PC-9 (cell line): ENCODE data around the gene PCK2. TPM values are rescaled to one million over a fixed set of nuclear protein-coding genes. Genes with fewer than 3 reads are reported as not detected.

Experiments
- BruUV-seq: library from RNA; stranded (reverse); fragments of 400-500 nt; replicated peaks from 2 replicates; lab custom pipeline; 2021; lab: Mats Ljungman, UMichigan
- CTCF ChIA-PET: fragments of 300-600 bp; sonication (Branson Sonifier 250); formaldehyde crosslinking; loops from one replicate; lab custom pipeline; 2022; ENCODE audit warnings: antibody characterized with exemption; lab: Charles Lee
- POLR2A ChIA-PET: fragments of 300-600 bp; sonication (Branson Sonifier 250); formaldehyde crosslinking; loops from one replicate; lab custom pipeline; 2022; ENCODE audit warnings: antibody characterized with exemption; ENCODE audit not compliant: unreplicated experiment; lab: Charles Lee
- DNase-seq, 2 experiments: peaks; one replicate each; pipeline versions ENCODE4 v3.0.0 to v3.0.0-alpha.2; 2015 to 2022; ENCODE audit warnings: mixed read lengths in 1 of 2
- H2AFZ ChIP-seq: fragments of 200-600 bp; sonication (generic); 2 replicates; pipeline ENCODE4 v1.8.1; 2017; ENCODE audit warnings: antibody characterized with exemption
- H3F3A ChIP-seq: fragments of 200-600 bp; sonication (generic); 2 replicates; pipeline ENCODE4 v1.8.1; 2017; ENCODE audit warnings: antibody characterized with exemption, mild to moderate bottlenecking, low read depth; ENCODE audit not compliant: insufficient read depth
- H3K27ac ChIP-seq: fragments of 200-600 bp; sonication (generic); 2 replicates; pipeline ENCODE4 v1.6.1; 2016; ENCODE audit warnings: mixed run types
- H3K27me3 ChIP-seq: fragments of 200-600 bp; sonication (generic); 2 replicates; pipeline ENCODE4 v1.6.1; 2016; ENCODE audit warnings: low read depth, mixed run types; ENCODE audit not compliant: insufficient read depth
- H3K36me3 ChIP-seq: fragments of 200-600 bp; sonication (generic); 2 replicates; pipeline ENCODE4 v1.6.1; 2016; ENCODE audit warnings: low read depth, mixed run types
- H3K4me1 ChIP-seq: fragments of 200-600 bp; sonication (generic); replicated peaks from 2 replicates; pipeline ENCODE4 v1.6.1; 2016; ENCODE audit warnings: mixed run types; ENCODE audit not compliant: insufficient read depth
- H3K4me2 ChIP-seq: fragments of 200-600 bp; sonication (generic); 2 replicates; pipeline ENCODE4 v1.6.1; 2017; ENCODE audit warnings: mixed run types
- H3K4me3 ChIP-seq: fragments of 200-600 bp; sonication (generic); 2 replicates; pipeline ENCODE4 v1.6.1; 2016; ENCODE audit warnings: mixed run types
- H3K79me2 ChIP-seq: fragments of 200-600 bp; sonication (generic); 2 replicates; pipeline ENCODE4 v1.6.1; 2017; ENCODE audit warnings: low read depth, mixed run types
- H3K9me2 ChIP-seq: fragments of 200-600 bp; sonication (generic); 2 replicates; pipeline ENCODE4 v1.8.1; 2017; ENCODE audit warnings: mild to moderate bottlenecking; ENCODE audit not compliant: insufficient read depth
- H3K9me3 ChIP-seq: fragments of 200-600 bp; sonication (generic); 2 replicates; pipeline ENCODE4 v1.8.1; 2016; ENCODE audit warnings: low read depth; ENCODE audit not compliant: insufficient read depth
- H4K20me1 ChIP-seq: fragments of 200-600 bp; sonication (generic); 2 replicates; pipeline ENCODE4 v1.8.1; 2017; ENCODE audit not compliant: insufficient read depth
- CTCF ChIP-seq: fragments of 200-600 bp; sonication (generic); conservative IDR thresholded peaks from 2 replicates; pipeline ENCODE4 v1.6.1; 2017; ENCODE audit warnings: mixed run types, antibody characterized with exemption, mild to moderate bottlenecking, moderate library complexity
- EZH2 ChIP-seq: fragments of 200-600 bp; sonication (generic); IDR thresholded peaks from 2 replicates; pipeline ENCODE4 v1.8.0; 2017; ENCODE audit warnings: antibody characterized with exemption, low read depth
- intact Hi-C: fragments of 100-400 bp; cut with micrococcal nuclease; formaldehyde crosslinking; loops from one replicate; pipeline ENCODE4 v1.10.0; 2022; ENCODE audit not compliant: unreplicated experiment
- total RNA-seq: library from RNA; stranded (reverse); gene quantifications from 2 replicates; pipeline ENCODE4 v1.2.3, GENCODE V29; 2021

The PCK2 gene
- total RNA-seq, 1 experiment from 2014 or later: 77.4 TPM

DNA sequence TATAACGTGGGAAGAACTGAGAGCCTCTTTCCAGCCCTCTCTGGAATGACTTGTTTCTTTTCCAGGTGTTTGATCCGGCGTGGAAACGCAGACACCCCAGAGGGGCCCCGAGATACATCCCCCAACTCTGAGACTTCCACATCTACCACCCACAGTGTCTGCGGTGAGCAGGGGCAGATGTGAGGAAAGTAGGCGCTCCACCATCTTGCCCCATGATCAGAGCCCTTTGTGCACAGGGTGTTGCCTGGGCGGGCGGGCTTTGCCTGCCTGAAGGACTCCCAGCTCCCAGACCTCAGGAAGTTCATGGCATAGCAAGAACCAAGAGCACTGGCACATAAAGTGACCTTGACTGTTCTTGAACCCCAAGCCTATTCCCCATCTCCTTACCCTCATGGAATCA lies 39.5 kb upstream of the PCK2 start:
- TF ChIP-seq CTCF (no peak), EZH2 (no peak)
- ChIA-PET CTCF (interaction anchor here (0.6 kb wide), 1 partner anchor 160 kb away, joined by 4 read pairs; no protein-coding TSS in a partner anchor), POLR2A (no interaction called here)
- DNase-seq: no peak
- Histone ChIP-seq H3K9me2 (no peaks in the 10 kb centered on the region), H3K79me2 (no peaks in the 10 kb centered on the region), H2AFZ (no peak overlapping the region), H3K4me3 (no peak overlapping the region), H3F3A (no peaks in the 10 kb centered on the region), H3K27ac (no peak overlapping the region), H3K36me3 (no peaks in the 10 kb centered on the region), H3K9me3 (no peaks in the 10 kb centered on the region), H3K4me2 (no peak overlapping the region), H3K27me3 (peaks cover 30% of the 10 kb centered on the region), H4K20me1 (no peaks in the 10 kb centered on the region), H3K4me1 (no peaks in the 10 kb centered on the region)
- intact Hi-C loops: no loop called here
- BruUV-seq: no TSS peak

- no peaks in the 10 kb centered on the region for H3K4me1 ChIP-seq
- no peak for TF ChIP-seq CTCF
- TF ChIP-seq EZH2: no peak
- H3K36me3 ChIP-seq: no peaks in the 10 kb centered on the region
- intact Hi-C loops: no loop called here
- no peak overlapping the region for H3K4me2 ChIP-seq
- no peak overlapping the region for H3K4me3 ChIP-seq
- no peaks in the 10 kb centered on the region for H3K9me3 ChIP-seq
- H3F3A ChIP-seq: no peaks in the 10 kb centered on the region
- H3K79me2 ChIP-seq: no peaks in the 10 kb centered on the region
- POLR2A ChIA-PET: interaction anchor here (0.5 kb wide), 1 partner anchor 163 kb away, joined by 3 read pairs; no protein-coding TSS in a partner anchor
- no peak overlapping the region for H3K27ac ChIP-seq
- no peak for DNase-seq
- no TSS peak for BruUV-seq
- H3K27me3 ChIP-seq: peaks cover 30% of the 10 kb centered on the region
- no peaks in the 10 kb centered on the region for H4K20me1 ChIP-seq
- H2AFZ ChIP-seq: no peak overlapping the region
- CTCF ChIA-PET: interaction anchor here (0.5 to 0.8 kb wide), 2 partner anchors 52 kb away, joined by 3 read pairs; no protein-coding TSS in a partner anchor
- no peaks in the 10 kb centered on the region for H3K9me2 ChIP-seq
These were observed 37.9 kb upstream of the PCK2 start for GRCh38 chr14:24055971-24056799.

- intact Hi-C loops: no loop called here
- POLR2A ChIA-PET: no interaction called here
- Histone ChIP-seq H3K9me2 (no peaks in the 10 kb centered on the region), H3K4me2 (no peak overlapping the region), H3K4me3 (no peak overlapping the region), H3K27ac (no peak overlapping the region), H2AFZ (no peak overlapping the region), H3K4me1 (no peaks in the 10 kb centered on the region), H4K20me1 (no peaks in the 10 kb centered on the region), H3F3A (no peaks in the 10 kb centered on the region), H3K79me2 (no peaks in the 10 kb centered on the region), H3K27me3 (peaks cover 30% of the 10 kb centered on the region), H3K36me3 (no peaks in the 10 kb centered on the region), H3K9me3 (no peaks in the 10 kb centered on the region)
- CTCF ChIA-PET: interaction anchor here (0.5 to 0.6 kb wide), 2 partner anchors 51 to 83 kb away, joined by 3 read pairs; no protein-coding TSS in a partner anchor
- BruUV-seq: no TSS peak
- DNase-seq: no peak
- TF ChIP-seq EZH2: no peak
- TF ChIP-seq CTCF: no peak
These were observed 37.3 kb upstream of the PCK2 start for GRCh38 chr14:24056800-24057184.
